SKM-1 treated with dmso at 0.1 percent for 144 hours (cell line): ENCODE measurements around the gene C2CD4C.
"Not testable (repeated sequence)": the region's sequence is repeated elsewhere in the genome, so short reads cannot be mapped to it uniquely, and the experiment has no call there.

Source experiments
- DNase-seq: peaks from one replicate; lab custom pipeline; 2025; ENCODE audit not compliant: unreplicated experiment; lab: John Stamatoyannopoulos, UW

Gene C2CD4C

GRCh38 chr19:408902-409515 is at the start of gene C2CD4C:
Gene C2CD4C, minus strand, starts transcription at chr19:409147. Its CDS starts 786 bp downstream, at chr19:408361.
- no peak for DNase-seq

GRCh38 chr19:458091-459042 is 49.4 kb upstream of the C2CD4C start:
- no peak for DNase-seq

DNA sequence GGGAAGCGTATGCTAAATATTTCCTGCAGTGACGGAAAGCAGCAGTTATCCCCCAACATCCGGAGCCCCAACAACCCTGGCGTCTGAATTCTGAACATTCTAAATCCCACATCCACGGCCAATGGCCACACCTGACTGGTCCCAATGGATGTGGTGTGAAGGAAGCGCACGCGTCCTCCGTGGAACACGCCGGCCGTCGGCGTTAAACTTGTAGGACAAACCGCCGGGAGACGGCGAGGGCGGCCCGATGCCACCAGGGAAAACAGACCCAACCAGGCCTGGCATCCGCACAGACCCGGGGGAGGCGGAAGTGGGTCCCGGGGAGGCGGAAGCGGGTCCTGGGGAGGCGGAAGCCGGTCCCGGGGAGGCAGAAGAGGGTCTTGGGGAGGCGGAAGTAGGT is 48.7 kb upstream of the C2CD4C start:
- no peak for DNase-seq

DNA sequence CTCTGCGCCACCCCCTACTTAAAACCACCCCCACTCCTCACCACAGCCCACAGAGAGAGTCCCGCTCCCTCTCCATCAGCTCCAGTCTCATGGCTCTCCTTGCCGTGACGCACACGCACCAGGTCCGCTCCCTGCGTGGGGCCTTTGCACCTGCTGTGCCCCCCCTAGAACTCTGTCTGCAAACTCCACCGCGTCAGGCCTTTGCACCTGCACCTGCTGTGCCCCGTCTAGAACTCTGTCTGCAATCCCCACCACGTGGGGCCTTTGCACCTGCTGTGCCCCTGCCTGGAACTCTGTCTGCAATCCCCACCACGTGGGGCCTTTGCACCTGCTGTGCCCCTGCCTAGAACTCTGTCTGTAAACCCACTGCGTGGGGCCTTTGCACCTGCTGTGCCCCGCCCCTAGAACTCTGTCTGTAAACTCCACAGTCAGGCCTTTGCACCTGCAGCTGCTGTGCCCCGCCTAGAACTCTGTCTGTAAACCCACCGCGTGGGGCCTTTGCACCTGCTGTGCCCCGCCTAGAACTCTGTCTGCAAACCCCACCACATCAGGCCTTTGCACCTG is 47.7 kb upstream of the C2CD4C start:
- DNase-seq, result no peak

DNA sequence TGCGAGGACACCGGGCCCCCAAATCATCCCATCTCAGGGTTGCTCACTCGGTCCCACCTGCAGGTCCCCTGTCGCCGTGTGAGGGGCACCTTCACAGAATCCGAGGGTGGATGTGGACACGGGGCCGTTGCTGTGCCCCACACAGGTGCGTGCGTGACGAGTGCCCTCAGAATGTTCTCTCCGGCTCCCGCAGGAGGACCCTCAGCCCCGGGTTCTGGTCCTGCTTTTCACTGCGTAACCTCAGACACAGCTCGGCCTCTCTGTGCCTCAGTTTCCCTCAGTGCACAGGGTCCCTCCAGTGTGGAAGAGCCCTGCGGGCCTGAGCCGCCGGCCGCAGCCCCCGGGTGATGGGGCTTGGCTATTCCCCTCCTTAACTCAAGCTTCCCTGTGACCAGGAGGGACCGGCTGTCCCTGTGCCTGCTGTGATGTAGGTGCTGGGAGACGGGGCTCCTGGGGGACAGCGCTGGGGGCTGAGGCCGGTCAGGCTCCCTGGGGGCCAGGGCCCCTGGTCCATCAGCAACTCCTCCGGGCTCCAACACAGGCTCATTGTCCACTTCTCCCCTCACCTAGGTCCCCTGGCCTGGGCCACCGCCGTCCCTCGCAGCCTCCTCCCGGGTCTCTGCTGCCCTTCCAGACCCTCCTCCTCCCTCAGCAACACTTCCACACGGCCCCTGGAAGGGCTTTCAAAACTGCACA is 47.1 kb upstream of the C2CD4C start:
- DNase-seq, result no peak

DNA sequence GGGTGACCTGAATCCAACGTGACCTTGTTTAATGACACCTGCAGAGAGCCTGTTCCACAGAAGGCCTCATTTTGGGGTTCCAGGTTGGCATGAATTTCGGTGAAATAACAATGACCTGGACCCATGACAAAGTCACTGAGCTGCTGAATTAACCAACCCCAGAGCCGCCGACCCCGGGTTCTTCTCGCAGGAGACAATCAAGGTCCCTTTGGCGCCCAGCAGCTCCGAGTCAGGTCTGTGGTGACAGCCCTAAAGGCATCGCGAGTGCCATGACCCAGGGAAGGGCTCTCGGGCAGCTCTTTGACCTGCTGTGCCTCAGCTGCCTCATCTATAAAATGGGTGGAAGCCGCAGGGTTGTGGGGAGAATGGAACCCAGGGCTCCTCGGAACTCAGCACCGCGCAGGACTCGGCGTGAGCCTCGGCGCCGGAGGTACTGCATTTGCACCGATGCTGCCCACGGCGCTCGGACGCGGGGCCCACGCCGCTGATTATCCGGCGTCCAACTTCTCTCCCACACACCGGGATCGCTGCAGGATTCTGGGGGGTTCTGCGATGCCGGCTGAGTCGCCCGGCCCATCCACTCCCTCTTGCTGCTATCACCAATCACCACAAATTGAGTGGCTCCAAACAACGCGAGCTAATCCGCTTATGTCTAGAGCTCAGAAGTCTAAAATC is 46.2 kb upstream of the C2CD4C start:
- no peak for DNase-seq

DNA sequence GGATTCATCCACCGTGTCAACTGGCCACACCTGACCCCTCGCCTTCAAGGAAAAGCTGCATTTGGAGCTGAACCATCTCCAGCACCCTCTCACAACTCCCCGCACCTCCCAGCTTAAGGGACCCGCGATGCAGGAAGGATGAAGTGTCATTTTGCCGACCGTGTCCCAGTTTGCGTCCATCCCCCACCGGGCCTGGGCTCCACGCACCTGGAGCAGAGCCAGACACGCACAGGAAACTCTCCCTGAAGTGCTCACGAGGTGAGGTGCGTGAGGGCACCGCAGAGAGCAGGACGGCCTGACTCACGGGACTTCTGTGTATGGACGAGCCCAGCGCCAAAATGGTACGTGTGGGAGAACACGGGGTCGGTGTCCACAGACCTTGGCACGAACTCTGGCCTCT is 44.7 kb upstream of the C2CD4C start:
- DNase-seq, result no peak

DNA sequence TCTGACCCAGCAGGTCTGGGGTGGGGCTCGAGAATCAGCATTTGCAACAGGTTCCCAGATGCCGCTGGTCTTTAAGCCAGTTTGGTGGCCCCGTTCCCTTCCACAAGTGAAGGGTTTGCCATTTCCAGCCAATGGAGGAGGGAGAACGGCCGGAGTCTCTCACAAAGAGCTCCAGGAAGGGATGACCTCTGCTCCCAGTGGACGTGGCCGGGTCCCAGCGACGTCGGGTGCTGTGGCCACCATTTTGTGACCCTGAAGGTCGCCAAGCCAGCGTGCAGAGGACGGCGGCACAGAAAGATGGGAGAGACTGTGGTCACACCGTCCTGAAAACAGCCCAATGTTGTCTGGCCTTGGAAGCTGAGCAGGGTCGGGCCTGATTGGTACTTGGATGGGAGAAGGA is 43.9 kb upstream of the C2CD4C start:
- no peak for DNase-seq

DNA sequence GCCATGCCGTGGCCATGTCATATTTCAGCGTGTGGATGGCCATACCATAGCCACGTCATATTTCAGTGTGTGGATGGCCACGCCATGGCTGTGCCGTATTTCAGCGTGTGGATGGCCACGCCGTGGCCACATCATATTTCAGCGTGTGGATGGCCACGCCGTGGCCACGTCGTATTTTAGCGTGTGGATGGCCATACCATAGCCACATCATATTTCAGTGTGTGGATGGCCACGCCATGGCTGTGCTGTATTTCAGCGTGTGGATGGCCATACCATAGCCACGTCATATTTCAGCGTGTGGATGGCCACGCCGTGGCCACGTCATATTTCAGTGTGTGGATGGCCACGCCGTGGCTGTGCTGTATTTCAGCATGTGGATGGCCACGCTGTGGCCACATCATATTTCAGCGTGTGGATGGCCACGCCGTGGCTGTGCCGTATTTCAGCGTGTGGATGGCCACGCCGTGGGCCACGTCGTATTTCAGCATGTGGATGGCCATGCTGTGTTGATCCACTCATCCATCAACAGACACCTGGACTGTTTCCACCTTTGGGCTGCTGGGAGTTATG is 42.0 kb upstream of the C2CD4C start:
- not testable (repeated sequence) for DNase-seq

DNA sequence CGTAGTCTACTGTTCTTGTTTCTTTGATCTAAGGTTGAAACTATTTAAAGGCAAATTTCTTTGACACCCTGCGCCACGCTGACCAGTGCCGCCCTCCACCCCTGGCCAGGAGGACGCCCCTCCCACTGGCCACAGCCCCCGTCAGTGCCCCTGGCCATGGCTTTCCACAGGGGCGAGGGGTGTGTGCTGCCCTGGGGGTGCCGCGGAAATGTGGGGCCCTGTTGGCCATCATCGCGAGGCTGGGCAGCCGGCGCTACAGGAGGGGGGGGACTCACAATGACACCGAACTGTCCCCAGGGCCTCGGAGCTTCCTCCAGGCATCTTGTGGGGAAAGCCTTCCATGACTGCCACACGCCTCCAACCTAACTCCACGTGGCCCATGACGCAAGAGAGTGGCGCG is 41.0 kb upstream of the C2CD4C start:
- DNase-seq, result no peak

- no peak for DNase-seq
Measured at GRCh38 chr19:447816-448560, 39.0 kb upstream of the C2CD4C start.

GRCh38 chr19:447064-447426 is 38.1 kb upstream of the C2CD4C start:
- DNase-seq, result no peak

GRCh38 chr19:444677-445210 is 35.8 kb upstream of the C2CD4C start:
- no peak for DNase-seq

GRCh38 chr19:443005-443404 is 34.1 kb upstream of the C2CD4C start:
- no peak for DNase-seq

DNA sequence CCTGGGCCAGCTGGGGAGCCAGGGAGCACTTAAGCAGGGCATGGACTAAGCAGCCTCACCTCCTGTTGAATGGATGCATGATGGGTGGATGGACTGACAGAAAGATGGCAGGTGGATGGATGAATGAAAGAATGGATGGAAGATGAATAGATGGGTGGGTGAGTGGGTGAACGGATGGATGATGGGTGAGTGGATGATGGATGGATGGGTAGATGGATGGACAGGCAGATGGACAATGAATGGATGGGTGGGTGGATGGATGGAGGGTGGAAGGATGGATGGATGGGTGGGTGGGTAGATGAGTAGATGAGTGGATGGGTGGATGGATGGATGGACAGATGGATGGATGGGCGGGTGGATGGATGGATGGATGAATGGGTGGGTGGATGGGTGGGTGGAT is 33.1 kb upstream of the C2CD4C start:
- DNase-seq, result no peak

DNA sequence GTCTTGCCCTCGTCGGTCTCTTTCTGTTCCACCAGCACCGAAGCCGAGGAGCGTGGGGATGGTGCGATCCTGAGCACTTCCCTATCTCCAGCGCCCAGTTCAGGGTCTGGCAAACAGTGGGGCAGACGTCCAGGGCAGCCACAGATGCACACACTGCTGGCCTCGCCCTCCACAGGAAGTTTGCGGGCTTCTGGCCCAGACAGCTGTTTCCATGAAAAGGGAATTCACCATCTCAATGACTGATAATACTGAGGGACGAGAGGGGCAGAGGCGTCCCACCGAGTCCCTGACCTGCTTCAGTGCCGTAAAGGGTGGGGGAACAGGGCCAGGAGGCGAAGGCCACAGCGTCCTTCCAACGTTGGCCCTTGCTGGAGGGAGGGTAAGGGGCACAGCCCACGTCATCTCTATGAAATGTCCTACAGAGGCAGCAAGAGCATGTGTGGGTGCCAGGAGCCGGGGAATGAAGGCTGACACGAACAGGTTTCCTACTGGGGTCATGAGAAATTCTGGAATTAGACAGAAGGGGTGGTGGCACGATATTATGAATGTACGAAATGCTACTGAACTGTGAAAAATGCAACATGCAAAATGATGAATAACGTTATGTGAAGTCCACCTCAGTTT is 32.4 kb upstream of the C2CD4C start:
- DNase-seq, result no peak

- DNase-seq, result no peak
Measured at GRCh38 chr19:440391-441212, 31.7 kb upstream of the C2CD4C start.

DNA sequence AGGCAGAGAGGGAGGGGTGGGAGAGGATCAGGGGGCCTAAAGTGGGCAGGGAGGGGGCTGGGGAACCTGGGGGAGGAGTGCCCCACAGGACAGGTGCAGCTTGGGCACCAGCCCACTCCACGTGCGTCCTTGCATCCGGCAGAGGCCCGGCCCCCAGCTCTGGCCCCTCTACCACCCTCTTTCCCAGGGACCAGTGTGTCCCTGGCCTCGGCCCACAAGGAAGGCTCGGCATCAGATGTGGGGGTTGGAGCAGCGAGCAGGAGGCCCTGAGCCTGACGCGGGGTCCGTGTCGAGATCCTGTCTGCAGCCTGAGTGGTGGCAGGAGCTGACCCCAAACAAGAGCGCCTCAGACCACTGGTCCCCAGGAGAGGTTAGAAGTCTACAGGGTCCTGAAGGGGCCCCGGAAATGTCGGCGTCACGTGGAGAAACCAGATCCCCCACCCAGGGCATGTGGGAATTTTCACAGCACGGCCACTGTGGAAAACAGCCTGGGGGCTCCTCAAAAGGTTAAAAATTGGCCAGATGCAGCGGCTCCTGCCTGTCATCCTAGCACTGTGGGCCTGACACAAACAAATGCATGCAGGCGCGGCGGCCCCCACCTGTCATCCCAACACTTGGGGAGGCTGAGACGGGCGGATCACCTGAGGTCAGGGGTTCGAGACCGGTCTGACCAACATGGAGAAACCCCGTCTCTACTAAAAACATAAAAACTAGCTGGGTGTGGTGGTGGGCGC is 30.4 kb upstream of the C2CD4C start:
- no peak for DNase-seq
